Renal cortex interstitium (tissue), 11 donors: ENCODE results near the gene AFG1L. TPM values are rescaled to one million over a fixed set of nuclear protein-coding genes. Genes with fewer than 3 reads are reported as not detected.
"Not testable (repeated sequence)": the region's sequence is repeated elsewhere in the genome, so short reads cannot be mapped to it uniquely, and the experiment has no call there.

Experiments used
- DNase-seq, 11 donors: peaks; one replicate each; pipeline ENCODE4 v3.0.0-alpha.2; 2013; ENCODE audit warnings: low read depth in 9 of 11, low spot score in 4 of 11; ENCODE audit errors: extremely low read depth in 1 of 11
- polyA plus RNA-seq, 3 donors: library from polyadenylated mRNA; unstranded; fragments of 120-200 nt; gene quantifications; one replicate each; pipeline ENCODE4 v1.2.1, GENCODE V29; 2013; ENCODE audit not compliant: insufficient read length in 3 of 3

AFG1L gene
- polyA plus RNA-seq, 3 donors, result 6.5 to 8.8 (median 8.2) TPM

DNA sequence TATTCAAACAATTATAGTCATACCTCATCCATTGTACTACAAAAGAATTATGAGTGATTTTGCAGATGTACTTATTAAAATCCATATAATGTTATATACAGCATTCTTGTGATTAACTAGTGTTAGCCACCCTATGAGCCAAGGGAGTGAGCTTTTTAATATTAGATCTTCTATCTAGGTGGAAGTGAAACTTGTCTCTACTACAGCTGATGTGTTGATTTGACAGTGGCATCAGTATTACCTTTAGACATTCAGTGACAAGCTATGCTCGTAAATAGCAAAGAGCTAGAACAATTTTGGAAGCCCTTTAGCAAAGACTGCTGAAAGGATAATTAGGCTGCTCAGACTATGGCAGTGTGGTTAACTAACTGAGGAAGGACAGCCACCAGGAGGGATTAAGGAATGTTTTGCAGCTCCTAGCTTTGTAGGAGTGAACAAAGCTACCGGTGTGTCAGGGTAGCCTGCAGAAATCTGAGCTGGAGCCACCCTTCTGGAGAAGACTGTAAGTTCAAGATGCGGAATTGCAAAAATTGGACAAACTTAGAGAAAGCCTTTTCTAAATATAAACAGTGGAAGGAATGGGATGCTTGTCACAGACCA, 73.7 kb downstream of the AFG1L start:
- DNase-seq, result no peak

- DNase-seq, result no peak
Observed at GRCh38 chr6:108380876-108381275, 86.0 kb downstream of the AFG1L start.

DNA sequence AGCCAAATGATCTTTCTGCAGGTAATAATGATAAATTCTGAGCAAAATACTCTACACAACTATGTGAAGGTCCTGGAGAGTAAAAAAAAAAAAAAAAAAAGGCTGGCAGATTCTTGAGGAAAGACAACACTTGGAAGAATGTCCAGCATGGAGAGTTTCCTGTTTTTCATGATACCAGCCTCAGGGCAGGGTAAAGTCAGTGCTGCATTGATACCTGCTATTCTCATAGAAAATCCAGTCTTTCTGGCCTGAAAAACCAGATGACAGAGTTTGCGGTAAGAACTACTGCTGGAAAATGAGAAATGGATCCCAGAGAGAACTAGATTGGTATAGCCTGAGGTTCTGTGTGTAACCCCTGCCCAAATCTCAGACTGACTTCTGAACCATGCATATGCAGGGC, 89.1 kb downstream of the AFG1L start:
- DNase-seq, result no peak

DNA sequence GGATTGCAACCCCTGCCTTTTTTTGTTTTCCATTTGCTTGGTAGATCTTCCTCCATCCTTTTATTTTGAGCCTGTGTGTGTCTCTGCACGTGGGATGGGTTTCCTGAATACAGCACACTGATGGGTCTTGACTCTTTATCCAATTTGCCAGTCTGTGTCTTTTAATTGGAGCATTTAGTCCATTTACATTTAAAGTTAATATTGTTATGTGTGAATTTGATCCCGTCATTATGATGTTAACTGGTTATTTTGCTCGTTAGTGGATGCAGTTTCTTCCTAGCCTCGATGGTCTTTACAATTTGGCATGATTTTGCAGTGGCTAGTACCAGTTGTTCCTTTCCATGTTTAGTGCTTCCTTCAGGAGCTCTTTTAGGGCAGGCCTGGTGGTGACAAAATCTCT, 94.3 kb downstream of the AFG1L start:
- DNase-seq, result not testable (repeated sequence)

DNA sequence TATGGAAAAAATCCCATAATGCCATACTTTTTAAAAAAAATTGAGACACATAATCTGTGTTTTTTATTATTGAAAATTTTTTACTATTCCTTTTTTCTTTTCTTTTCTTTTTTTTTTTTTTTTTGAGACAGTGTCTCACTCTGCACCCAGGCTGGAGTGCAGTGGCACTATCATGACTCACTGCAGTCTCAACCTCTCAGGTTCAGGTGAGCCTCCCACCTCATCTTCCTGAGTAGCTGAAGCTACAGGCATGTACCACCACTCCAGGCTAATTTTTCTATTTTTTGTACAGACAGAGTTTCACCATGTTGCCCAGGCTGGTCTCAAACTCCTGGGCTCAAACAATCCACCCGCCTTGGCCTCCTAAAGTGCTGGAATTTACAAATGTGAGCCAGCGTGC, 100.4 kb downstream of the AFG1L start:
- DNase-seq, result no peak

DNA sequence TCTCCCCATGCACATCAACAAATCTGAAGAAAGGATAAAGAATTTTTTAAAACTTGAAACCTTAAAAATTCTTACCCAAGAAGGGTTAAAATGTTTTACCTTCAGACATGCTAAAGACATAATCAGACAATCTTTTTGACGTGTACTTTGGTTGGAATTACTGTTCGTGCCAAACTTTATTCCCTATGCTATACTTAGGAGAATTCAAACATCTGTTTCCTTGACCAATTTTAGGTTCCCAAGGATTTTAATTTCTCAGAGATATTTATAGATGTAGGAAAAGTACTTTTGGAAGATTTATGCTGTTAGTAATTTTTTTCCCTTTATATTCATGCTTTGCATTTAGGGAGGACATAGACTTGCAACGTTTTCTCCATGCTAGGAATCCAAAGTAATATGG, 108.4 kb downstream of the AFG1L start:
- DNase-seq, result no peak

DNA sequence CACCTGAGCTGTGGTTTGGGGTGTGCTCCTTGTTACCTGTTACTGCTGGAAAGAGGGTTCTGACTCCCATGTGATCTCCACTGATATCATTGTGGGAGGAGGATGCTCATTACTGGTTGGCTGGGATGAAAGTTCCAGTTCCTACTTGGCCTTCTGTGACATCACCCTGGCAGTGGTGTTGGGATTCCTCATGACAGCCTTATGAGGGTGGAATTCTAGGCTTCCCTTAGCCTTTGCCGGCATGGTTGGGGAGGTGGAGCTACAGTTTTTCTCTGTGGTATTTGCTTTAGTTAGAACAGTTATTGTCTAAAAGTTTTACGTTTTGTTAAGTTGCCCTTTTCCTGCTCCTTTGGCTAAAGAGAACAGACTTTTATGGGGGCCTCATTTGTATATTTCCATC, 112.1 kb downstream of the AFG1L start:
- DNase-seq, result no peak

- peak in 1 of 11 donors; percentile 17 for DNase-seq
Observed at GRCh38 chr6:108407904-108408827, 113.3 kb downstream of the AFG1L start.

DNA sequence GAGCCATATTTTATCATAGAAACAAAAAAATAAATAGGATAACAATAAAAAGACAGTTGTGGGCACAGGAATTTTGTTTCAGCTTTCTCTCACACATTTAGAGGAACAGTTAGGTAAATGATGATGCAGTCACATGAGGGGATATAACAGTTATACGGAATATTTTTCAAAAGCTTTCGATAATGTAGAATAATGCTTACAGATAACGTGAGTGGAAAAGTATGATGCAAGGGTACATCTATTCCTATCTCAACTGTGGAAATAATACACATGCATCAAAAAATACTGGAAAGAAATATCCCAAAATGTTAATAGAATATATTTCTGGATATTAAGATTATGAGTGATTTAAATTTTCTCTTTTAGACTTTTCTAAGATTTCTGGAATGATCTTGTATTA, 114.0 kb downstream of the AFG1L start:
- DNase-seq, result no peak

GRCh38 chr6:108416047-108416833, 121.4 kb downstream of the AFG1L start:
- not testable (repeated sequence) for DNase-seq

DNA sequence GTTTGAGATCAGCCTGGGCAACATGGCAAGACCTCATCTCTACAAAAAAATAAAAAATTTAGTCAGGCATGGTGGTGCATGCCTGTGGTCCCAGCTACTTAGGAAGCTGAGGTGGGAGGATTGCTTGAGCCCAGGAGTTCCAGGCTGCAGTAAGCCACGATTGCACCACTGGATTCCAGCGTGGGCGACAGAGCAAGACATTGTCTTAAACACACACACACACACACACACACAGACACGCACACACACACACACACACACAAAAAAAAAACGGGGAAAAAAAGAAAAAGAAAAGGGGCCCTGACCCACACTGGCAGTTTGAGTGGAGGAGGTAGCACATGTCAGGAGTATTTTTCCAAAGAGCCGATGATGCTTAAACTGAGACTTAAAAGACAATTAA, 122.2 kb downstream of the AFG1L start:
- DNase-seq, result no peak

DNA sequence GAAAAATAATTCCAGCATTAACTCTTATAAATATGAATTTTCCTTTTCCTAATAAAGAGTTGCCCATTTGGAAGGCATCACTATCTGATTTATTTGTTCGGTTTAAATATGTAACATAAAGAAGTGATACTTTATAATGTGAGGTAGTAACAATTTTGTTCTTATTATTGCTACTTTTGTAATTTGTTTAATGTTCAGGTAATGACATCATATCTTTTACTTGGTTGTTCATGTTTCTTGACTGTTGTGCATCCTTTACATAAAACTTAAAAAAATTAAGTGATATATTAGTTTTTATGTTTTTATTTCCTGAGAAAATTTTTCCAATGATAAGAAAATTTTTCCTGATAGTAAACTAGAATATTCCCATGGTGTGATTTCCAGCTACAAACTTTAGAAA, 124.6 kb downstream of the AFG1L start:
- DNase-seq, result no peak

- no peak for DNase-seq
Observed at GRCh38 chr6:108419934-108420609, 125.2 kb downstream of the AFG1L start.

DNA sequence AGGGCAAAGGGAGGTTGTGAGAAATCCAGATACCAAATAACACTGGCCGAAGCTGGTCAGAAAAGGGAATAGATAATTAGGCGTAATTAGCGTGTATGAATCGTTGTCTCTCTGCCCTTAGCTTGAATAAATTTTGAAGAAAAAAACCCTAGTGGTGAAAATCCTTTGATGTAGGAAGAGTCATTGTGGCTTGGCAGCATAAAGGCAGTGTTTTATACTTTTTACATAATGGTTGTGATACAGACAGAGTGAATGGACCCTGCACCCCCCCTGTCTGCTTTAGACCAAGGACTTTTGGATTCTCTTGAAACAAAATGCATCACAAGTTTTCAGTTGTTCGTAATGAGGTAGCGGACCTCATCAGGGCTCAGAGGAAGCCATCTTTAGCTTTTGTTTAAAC, 126.5 kb downstream of the AFG1L start:
- no peak for DNase-seq

DNA sequence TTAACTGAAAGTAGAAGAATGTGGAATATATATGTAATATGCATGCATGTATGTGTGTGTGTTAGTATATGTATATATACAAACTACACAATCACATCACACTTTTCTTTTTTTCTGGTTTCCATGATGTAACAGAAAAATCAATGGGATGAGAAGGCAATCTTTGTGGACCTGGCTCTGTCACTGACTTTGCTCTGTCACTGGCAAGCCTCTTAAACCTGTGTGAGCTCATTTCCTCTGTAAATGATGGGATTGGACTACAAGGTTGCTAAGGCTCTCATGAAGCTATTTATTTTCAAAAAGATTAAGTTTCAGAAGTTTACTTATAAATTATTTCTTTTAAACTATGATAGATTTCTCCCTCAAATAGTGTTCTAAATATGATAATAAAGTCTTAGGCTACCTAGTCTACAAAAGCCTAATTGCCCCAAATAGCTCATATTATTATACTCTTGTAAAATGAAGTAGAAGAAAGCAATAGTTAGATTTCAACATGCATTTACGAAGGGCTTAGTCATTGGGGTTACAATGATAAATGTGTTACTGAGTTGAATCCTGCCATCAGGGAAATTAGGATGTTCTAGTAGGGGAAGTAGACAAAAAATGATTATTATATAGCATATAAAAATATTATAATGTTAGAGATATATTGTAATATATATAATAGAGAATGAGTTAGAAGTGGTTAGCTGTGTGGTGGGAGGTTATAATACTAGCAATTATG, 129.3 kb downstream of the AFG1L start:
- no peak for DNase-seq

DNA sequence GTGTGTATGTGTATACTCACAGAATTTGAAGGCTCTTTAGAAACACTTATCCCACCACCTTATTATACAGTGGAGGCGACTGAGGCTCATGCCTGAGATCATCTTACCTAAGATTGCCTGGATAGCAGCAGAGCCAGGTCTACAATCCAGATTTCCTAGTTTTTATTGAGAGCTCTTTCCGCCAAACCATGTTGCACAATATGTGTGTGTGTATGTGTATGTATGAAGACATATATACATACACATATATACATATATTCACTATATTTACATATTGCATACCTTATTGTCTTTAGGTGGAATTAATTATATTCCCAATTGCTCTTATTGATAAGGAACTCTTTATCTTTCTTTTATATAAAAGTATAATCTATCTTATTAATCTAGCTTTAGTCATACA, 130.6 kb downstream of the AFG1L start:
- no peak for DNase-seq

- no peak for DNase-seq
Observed at GRCh38 chr6:108432143-108432542, 137.3 kb downstream of the AFG1L start.

DNA sequence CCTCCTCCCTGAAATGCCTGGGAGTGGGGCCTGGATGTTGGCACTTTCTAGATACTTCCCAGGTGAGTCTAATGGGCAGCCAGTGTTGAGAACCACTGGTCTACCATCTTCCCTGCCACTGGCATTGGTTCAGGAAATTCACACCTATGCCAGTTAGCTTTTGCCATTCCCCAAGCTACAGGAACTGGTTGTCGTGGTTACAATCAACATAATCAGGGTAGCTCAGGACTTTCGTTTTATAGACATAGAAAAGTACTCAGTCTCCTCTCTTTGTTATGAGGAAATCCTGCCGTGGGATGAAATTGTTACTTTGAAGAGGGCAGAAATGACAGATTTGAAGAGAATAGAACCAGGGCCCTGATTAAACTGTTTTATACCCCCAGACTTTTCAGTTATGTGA, 137.9 kb downstream of the AFG1L start:
- peak in 1 of 11 donors; percentile 7 for DNase-seq

DNA sequence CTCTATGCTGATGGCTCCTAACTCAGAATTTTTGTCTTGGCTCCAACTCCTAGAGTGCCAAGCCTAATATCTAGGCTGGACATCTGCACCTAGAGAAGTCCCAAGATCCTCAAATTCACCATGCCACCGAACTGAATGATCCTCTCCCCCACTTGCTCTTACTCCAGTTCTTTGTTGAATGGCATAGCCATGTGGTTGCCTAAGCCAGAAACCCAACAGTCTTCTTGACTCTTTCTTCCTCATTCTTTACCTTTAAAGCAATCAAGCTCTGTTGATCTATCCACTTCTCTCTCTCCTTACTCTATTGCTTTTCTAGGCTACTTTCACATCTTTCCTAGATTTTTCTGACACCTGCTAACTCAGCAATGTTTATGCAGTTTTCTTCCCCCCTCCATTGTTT, 139.4 kb downstream of the AFG1L start:
- DNase-seq, result no peak
